Measurements from ENCODE around the gene PBX3. TPM values are rescaled to one million over a fixed set of nuclear protein-coding genes. Genes with fewer than 3 reads are reported as not detected.

The PBX3 gene
- total and polyA plus RNA-seq, 2 donors (not counting 1 experiment from before 2014, with no cell fraction given): 15.5 to 39.0 TPM

DNA sequence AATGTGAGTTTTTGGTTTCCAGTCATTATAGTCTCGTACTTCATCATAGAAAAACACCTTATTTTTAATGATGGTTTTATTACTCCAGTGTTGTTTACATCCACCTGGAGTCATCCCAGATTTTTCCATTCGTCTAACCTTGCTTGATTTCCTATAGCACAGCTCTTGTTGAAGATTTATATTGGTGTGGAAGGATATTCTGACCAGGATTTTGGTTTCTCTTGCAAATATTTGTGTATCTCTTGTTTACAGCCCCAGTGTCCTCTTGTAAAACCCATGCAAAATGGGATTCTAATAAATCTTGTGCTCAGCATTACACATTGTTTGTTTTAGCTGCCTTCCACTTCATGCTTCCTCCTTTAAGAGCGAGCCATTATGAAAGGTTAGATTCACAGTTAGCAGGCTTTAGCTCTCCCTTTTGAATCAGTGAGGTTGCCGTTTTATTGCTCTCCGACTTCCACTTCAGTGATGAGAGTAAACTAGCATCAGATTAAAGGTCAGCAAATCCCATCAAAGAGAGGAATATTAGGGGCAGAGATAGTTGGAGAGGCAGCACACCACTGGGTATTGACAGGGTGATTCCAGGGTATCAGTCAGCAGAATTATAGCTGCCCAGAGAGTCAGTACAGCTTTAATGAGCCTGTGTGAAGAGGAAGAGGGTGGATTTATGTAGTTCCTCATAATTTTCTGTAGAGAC, 157.1 kb downstream of the PBX3 start:
- no CpG with 5 or more reads among the region's 5 CpGs for WGBS (ENCODE audit: insufficient coverage)
- Histone ChIP-seq H4K20me1 (ENCODE audit: control insufficient read depth, insufficient read depth, low read length, poor library complexity, severe bottlenecking) (no peaks in the 10 kb centered on the region), H3K4me2 (replicated peaks; ENCODE audit: low read depth, low read length, poor library complexity, severe bottlenecking) (peak overlapping the region; percentile 55), H2AFZ (ENCODE audit: insufficient read depth, low read depth, low read length, poor library complexity, severe bottlenecking) (peak overlapping the region; percentile 22), H3K79me2 (ENCODE audit: control insufficient read depth, insufficient read depth, low read length) (no peaks in the 10 kb centered on the region), H3K27ac (ENCODE audit: low read length in 2 of 2) (peak overlapping the region in 1 of 2 donors; percentile 36), H3K27me3 (replicated peaks in 1 of 4; ENCODE audit: control extremely low read depth in 1 of 4, control insufficient read depth in 3 of 4, insufficient read depth in 4 of 4, low read length in 3 of 4) (no peaks in the 10 kb centered on the region), H3K9me3 (ENCODE audit: control extremely low read depth in 1 of 3, control insufficient read depth in 2 of 3, insufficient read depth in 1 of 3, low read length in 2 of 3) (no peaks in the 10 kb centered on the region), H3K4me3 (ENCODE audit: control extremely low read depth in 1 of 5, extremely low read depth in 1 of 5, insufficient read depth in 1 of 5, low read depth in 2 of 5, low read length in 4 of 5) (peak overlapping the region in 1 of 5 experiments; percentile 15), H3K4me1 (ENCODE audit: control insufficient read depth in 2 of 2, insufficient read depth in 2 of 2, low read length in 2 of 2) (peaks cover 0 to 7% of the 10 kb centered on the region in 2 donors), H3K36me3 (replicated peaks in 1 of 2; ENCODE audit: control extremely low read depth in 1 of 2, control insufficient read depth in 1 of 2, extremely low read depth in 1 of 2, insufficient read depth in 2 of 2, low read length in 1 of 2) (no peaks in the 10 kb centered on the region), H3K9ac (ENCODE audit: low read length) (no peak overlapping the region)
- CTCF ChIA-PET: no interaction called here
- Mint-ChIP-seq H3K9me3 (ENCODE audit: insufficient read depth) (no peaks in the 10 kb centered on the region), H3K27ac (no peak overlapping the region), H3K4me1 (peaks cover 17% of the 10 kb centered on the region), H3K4me3 (peak overlapping the region; percentile 53), H3K27me3 (no peaks in the 10 kb centered on the region)
- TF ChIP-seq, protein P1, sequence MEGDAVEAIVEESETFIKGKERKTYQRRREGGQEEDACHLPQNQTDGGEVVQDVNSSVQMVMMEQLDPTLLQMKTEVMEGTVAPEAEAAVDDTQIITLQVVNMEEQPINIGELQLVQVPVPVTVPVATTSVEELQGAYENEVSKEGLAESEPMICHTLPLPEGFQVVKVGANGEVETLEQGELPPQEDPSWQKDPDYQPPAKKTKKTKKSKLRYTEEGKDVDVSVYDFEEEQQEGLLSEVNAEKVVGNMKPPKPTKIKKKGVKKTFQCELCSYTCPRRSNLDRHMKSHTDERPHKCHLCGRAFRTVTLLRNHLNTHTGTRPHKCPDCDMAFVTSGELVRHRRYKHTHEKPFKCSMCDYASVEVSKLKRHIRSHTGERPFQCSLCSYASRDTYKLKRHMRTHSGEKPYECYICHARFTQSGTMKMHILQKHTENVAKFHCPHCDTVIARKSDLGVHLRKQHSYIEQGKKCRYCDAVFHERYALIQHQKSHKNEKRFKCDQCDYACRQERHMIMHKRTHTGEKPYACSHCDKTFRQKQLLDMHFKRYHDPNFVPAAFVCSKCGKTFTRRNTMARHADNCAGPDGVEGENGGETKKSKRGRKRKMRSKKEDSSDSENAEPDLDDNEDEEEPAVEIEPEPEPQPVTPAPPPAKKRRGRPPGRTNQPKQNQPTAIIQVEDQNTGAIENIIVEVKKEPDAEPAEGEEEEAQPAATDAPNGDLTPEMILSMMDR (IDR thresholded peaks at IDR 0.05): no peak
- TF ChIP-seq EZH2 (IDR thresholded peaks at IDR 0.05; ENCODE audit: borderline replicate concordance, insufficient read depth, low read depth, low read length, poor library complexity, severe bottlenecking): no peak
- no peak for ATAC-seq (ENCODE audit: low read depth)
- intact Hi-C loops (cut with micrococcal nuclease): no loop called here
- POLR2A ChIA-PET: no interaction called here
- no peak for DNase-seq

DNA sequence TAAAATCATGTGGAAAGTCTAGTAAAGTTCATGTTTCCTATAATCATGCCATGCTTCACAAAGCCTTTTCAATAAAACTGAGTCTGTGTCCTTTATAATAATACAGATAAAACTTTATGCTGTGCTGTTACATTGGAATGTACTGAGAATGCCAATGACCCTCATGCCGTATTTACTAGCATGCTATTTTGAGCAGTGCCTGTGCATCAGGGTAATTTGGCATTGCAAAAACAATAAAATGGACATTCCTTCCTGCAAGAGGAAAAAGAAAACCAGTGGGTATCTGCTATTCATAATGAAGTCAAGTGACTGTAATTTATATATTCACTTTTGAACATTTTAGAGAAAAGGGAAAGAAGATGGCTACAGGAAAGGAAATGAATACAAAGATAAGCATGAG, 159.0 kb downstream of the PBX3 start:
- WGBS (ENCODE audit: insufficient coverage): 100% methylated on average over 1 of the region's 1 CpG
- Histone ChIP-seq H3K4me1 (ENCODE audit: control insufficient read depth in 2 of 2, insufficient read depth in 2 of 2, low read length in 2 of 2) (peaks cover 0 to 7% of the 10 kb centered on the region in 2 donors), H3K9ac (ENCODE audit: low read length) (no peak overlapping the region), H3K27ac (ENCODE audit: low read length in 2 of 2) (no peak overlapping the region), H3K27me3 (replicated peaks in 1 of 4; ENCODE audit: control extremely low read depth in 1 of 4, control insufficient read depth in 3 of 4, insufficient read depth in 4 of 4, low read length in 3 of 4) (no peaks in the 10 kb centered on the region), H3K9me3 (ENCODE audit: control extremely low read depth in 1 of 3, control insufficient read depth in 2 of 3, insufficient read depth in 1 of 3, low read length in 2 of 3) (no peaks in the 10 kb centered on the region), H3K79me2 (ENCODE audit: control insufficient read depth, insufficient read depth, low read length) (no peaks in the 10 kb centered on the region), H3K4me3 (ENCODE audit: control extremely low read depth in 1 of 5, extremely low read depth in 1 of 5, insufficient read depth in 1 of 5, low read depth in 2 of 5, low read length in 4 of 5) (no peak overlapping the region), H2AFZ (ENCODE audit: insufficient read depth, low read depth, low read length, poor library complexity, severe bottlenecking) (no peak overlapping the region), H4K20me1 (ENCODE audit: control insufficient read depth, insufficient read depth, low read length, poor library complexity, severe bottlenecking) (no peaks in the 10 kb centered on the region), H3K4me2 (replicated peaks; ENCODE audit: low read depth, low read length, poor library complexity, severe bottlenecking) (no peak overlapping the region), H3K36me3 (replicated peaks in 1 of 2; ENCODE audit: control extremely low read depth in 1 of 2, control insufficient read depth in 1 of 2, extremely low read depth in 1 of 2, insufficient read depth in 2 of 2, low read length in 1 of 2) (no peaks in the 10 kb centered on the region)
- Mint-ChIP-seq H3K4me1 (peaks cover 17% of the 10 kb centered on the region), H3K27me3 (no peaks in the 10 kb centered on the region), H3K4me3 (no peak overlapping the region), H3K9me3 (ENCODE audit: insufficient read depth) (no peaks in the 10 kb centered on the region), H3K27ac (no peak overlapping the region)
- CTCF ChIA-PET: no interaction called here
- ATAC-seq (ENCODE audit: low read depth) (no peak), DNase-seq (no peak)
- POLR2A ChIA-PET: no interaction called here
- TF ChIP-seq EZH2 (IDR thresholded peaks at IDR 0.05; ENCODE audit: borderline replicate concordance, insufficient read depth, low read depth, low read length, poor library complexity, severe bottlenecking): no peak
- TF ChIP-seq, protein P1 (IDR thresholded peaks at IDR 0.05): no peak
- intact Hi-C loops (cut with micrococcal nuclease): no loop called here

Data from B cell (primary cell).